IMR-90 (cell line): ENCODE measurements around the gene HSP90B1. TPM values are rescaled to one million over a fixed set of nuclear protein-coding genes. Genes with fewer than 3 reads are reported as not detected.
A peak's percentile ranks its signal among the peaks of the same experiment; 100 is the strongest.

Source experiments
- ATAC-seq: fragments of 200-7000 bp; cut with Tn5 transposase; 2 replicates; pipeline ENCODE4 v1.9.1; 2020; ENCODE audit warnings: low read depth, mild to moderate bottlenecking, moderate library complexity
- BruUV-seq: library from RNA; stranded (reverse); fragments of 400-500 nt; replicated peaks from 2 replicates; lab custom pipeline; 2021; lab: Mats Ljungman, UMichigan
- CTCF ChIA-PET: fragments of 300-600 bp; formaldehyde crosslinking; extraction: SDS; loops from one replicate; lab custom pipeline; 2021; ENCODE audit warnings: antibody characterized with exemption; lab: Yijun Ruan, JAX
- POLR2A ChIA-PET: fragments of 300-600 bp; sonication (Branson Sonifier 250); formaldehyde crosslinking; loops from one replicate; lab custom pipeline; 2022; ENCODE audit warnings: antibody characterized with exemption; ENCODE audit not compliant: unreplicated experiment; lab: Charles Lee
- DNase-seq: peaks from one replicate; pipeline ENCODE4 v3.0.0; 2013
- H2AFZ ChIP-seq: replicated peaks from 2 replicates; pipeline ENCODE3; 2013; ENCODE audit warnings: low read length, mild to moderate bottlenecking; ENCODE audit not compliant: poor library complexity
- H2AK5ac ChIP-seq: 2 replicates; pipeline ENCODE4 v1.6.1; 2013; ENCODE audit warnings: low read depth, low read length, inconsistent platforms
- H2AK9ac ChIP-seq: replicated peaks from 2 replicates; pipeline ENCODE3; 2013; ENCODE audit warnings: mild to moderate bottlenecking, low read depth, low read length, moderate library complexity; ENCODE audit not compliant: poor library complexity
- H2BK120ac ChIP-seq: 2 replicates; pipeline ENCODE4 v1.6.1; 2013; ENCODE audit warnings: low read depth, low read length, inconsistent platforms
- H2BK15ac ChIP-seq: 3 replicates; pipeline ENCODE4 v1.6.1; 2013; ENCODE audit warnings: low read depth, low read length, inconsistent platforms
- H2BK20ac ChIP-seq: 2 replicates; pipeline ENCODE4 v1.6.1; 2013; ENCODE audit warnings: low read depth, mild to moderate bottlenecking, inconsistent platforms, low read length, moderate library complexity
- H2BK5ac ChIP-seq: 2 replicates; pipeline ENCODE4 v1.6.1; 2013; ENCODE audit warnings: mild to moderate bottlenecking, low read depth, low read length, inconsistent platforms; ENCODE audit not compliant: poor library complexity, severe bottlenecking
- H3K14ac ChIP-seq: replicated peaks from 2 replicates; pipeline ENCODE4 v1.6.1; 2013; ENCODE audit warnings: low read depth, low read length, inconsistent platforms
- H3K18ac ChIP-seq: 2 replicates; pipeline ENCODE4 v1.6.1; 2013; ENCODE audit warnings: low read depth, low read length, control low read depth
- H3K23ac ChIP-seq: 2 replicates; pipeline ENCODE4 v1.6.1; 2013; ENCODE audit warnings: low read depth, low read length, inconsistent platforms
- H3K27ac ChIP-seq: 2 replicates; pipeline ENCODE4 v1.5.1; 2013; ENCODE audit warnings: mild to moderate bottlenecking, control low read depth, low read length; ENCODE audit not compliant: insufficient read depth
- H3K27me3 ChIP-seq: 2 replicates; pipeline ENCODE4 v1.6.1; 2013; ENCODE audit warnings: low read length; ENCODE audit not compliant: control insufficient read depth, insufficient read depth
- H3K36me3 ChIP-seq: 2 replicates; pipeline ENCODE4 v1.6.1; 2013; ENCODE audit warnings: low read length, mixed read lengths; ENCODE audit not compliant: control insufficient read depth, insufficient read depth
- H3K4ac ChIP-seq: 2 replicates; pipeline ENCODE4 v1.6.1; 2013; ENCODE audit warnings: low read depth, low read length, inconsistent platforms
- H3K4me1 ChIP-seq: 2 replicates; pipeline ENCODE4 v1.6.1; 2013; ENCODE audit warnings: low read length, mixed read lengths; ENCODE audit not compliant: control insufficient read depth, insufficient read depth
- H3K4me2 ChIP-seq: 2 replicates; pipeline ENCODE4 v1.6.1; 2013; ENCODE audit warnings: low read depth, mild to moderate bottlenecking, control low read depth, low read length, moderate library complexity
- H3K4me3 ChIP-seq: 2 replicates; pipeline ENCODE4 v1.5.1; 2013; ENCODE audit warnings: low read depth, mild to moderate bottlenecking, control low read depth, low read length, moderate library complexity; ENCODE audit not compliant: insufficient read depth
- H3K56ac ChIP-seq: 2 replicates; pipeline ENCODE4 v1.6.1; 2013; ENCODE audit warnings: low read length, inconsistent platforms; ENCODE audit not compliant: insufficient read depth; ENCODE audit errors: extremely low read depth
- H3K79me1 ChIP-seq, 2 experiments: 2 replicates each; pipeline ENCODE4 v1.6.1; 2013; ENCODE audit warnings: low read length in 2 of 2, inconsistent platforms in 1 of 2, low read depth in 1 of 2
- H3K9ac ChIP-seq: 2 replicates; pipeline ENCODE4 v1.6.1; 2013; ENCODE audit warnings: low read depth, low read length, control low read depth
- H3K9me1 ChIP-seq: 2 replicates; pipeline ENCODE4 v1.6.1; 2013; ENCODE audit warnings: low read length, inconsistent platforms; ENCODE audit not compliant: insufficient read depth
- H3K9me3 ChIP-seq: 2 replicates; pipeline ENCODE4 v1.6.1; 2013; ENCODE audit warnings: low read length; ENCODE audit not compliant: control insufficient read depth, insufficient read depth
- H4K20me1 ChIP-seq: 2 replicates; pipeline ENCODE4 v1.6.1; 2013; ENCODE audit warnings: low read length, inconsistent platforms; ENCODE audit not compliant: insufficient read depth
- H4K5ac ChIP-seq: 2 replicates; pipeline ENCODE4 v1.6.1; 2013; ENCODE audit warnings: mild to moderate bottlenecking, low read depth, low read length, control low read depth
- H4K8ac ChIP-seq, 2 experiments: 2 replicates each; pipeline ENCODE4 v1.6.1; 2013; ENCODE audit warnings: low read depth in 2 of 2, low read length in 2 of 2, control low read depth in 1 of 2, inconsistent platforms in 1 of 2
- H4K91ac ChIP-seq: 2 replicates; pipeline ENCODE4 v1.6.1; 2013; ENCODE audit warnings: low read depth, low read length, inconsistent platforms; ENCODE audit not compliant: insufficient read depth
- BHLHE40 ChIP-seq: fragments of 150-350 bp; IDR thresholded peaks from 2 replicates; pipeline ENCODE4 v1.6.1; 2016; ENCODE audit warnings: mild to moderate bottlenecking, low read depth, low read length
- FOS ChIP-seq: fragments of 150-350 bp; IDR thresholded peaks from 2 replicates; pipeline ENCODE4 v1.6.1; 2016; ENCODE audit warnings: low read depth, low read length
- MAZ ChIP-seq: IDR thresholded peaks from 2 replicates; pipeline ENCODE4 v1.6.1; 2012; ENCODE audit warnings: low read depth, mild to moderate bottlenecking, low read length, improper control_type of control experiment, moderate library complexity, borderline replicate concordance
- RFX5 ChIP-seq: IDR thresholded peaks from 2 replicates; pipeline ENCODE4 v1.8.0; 2012; ENCODE audit warnings: low read depth, mild to moderate bottlenecking, low read length, moderate library complexity
- WGBS, 2 experiments: methylation state at CpG; one replicate each; pipeline versions ENCODE4 v1.1.5 to v1.1.7; 2013; ENCODE audit warnings: missing lambda C conversion rate in 2 of 2; ENCODE audit not compliant: insufficient read length in 1 of 2; ENCODE audit errors: extremely low coverage in 2 of 2; 5-methylcytosine and 5-hydroxymethylcytosine counted together
- dilution Hi-C: fragments of 300-500 bp; cut with HindIII; formaldehyde crosslinking; loops from one replicate; pipeline ENCODE4 v1.14.3; 2018; ENCODE audit warnings: low sequenced_read_pairs; ENCODE audit not compliant: unreplicated experiment
- in situ Hi-C: fragments of 300-500 bp; cut with MboI; formaldehyde crosslinking; loops from 3 replicates; pipeline ENCODE4 v1.14.3; 2019; ENCODE audit warnings: low sequenced_read_pairs, inconsistent platforms, mixed read lengths
- intact Hi-C: fragments of 100-400 bp; cut with micrococcal nuclease; formaldehyde crosslinking; loops from 2 replicates; pipeline ENCODE4 v1.10.0; 2022
- polyA plus RNA-seq, 3 experiments: library from polyadenylated mRNA; depleted of rRNA; stranded (reverse); fragments of >200 nt; gene quantifications; 2 replicates each; pipeline ENCODE4 v1.2.3, GENCODE V29; 2012; ENCODE audit warnings: low replicate concordance in 1 of 3
- total RNA-seq: library from RNA; depleted of rRNA; stranded (reverse); fragments of >200 nt; gene quantifications from 2 replicates; pipeline ENCODE4 v1.2.3, GENCODE V29; 2012

HSP90B1 gene
- total and polyA plus RNA-seq, 2 of the 4 experiments (the other 2 are of a cell fraction): 398 to 765 TPM

- Histone ChIP-seq H4K20me1 (peaks cover 25% of the 10 kb centered on the region), H3K79me1 (peaks cover 3 to 20% of the 10 kb centered on the region in 2 experiments; a peak in 3 of 4 replicates), H3K18ac (no peak overlapping the region), H2BK5ac (peak overlapping the region; percentile 92), H3K14ac (peak overlapping the region; percentile 95), H2BK120ac (peak overlapping the region; percentile 92; the same call in 1 of the 2 replicates), H3K36me3 (no peaks in the 10 kb centered on the region; the same call in 1 of the 2 replicates), H4K5ac (peak overlapping the region; percentile 95), H2AFZ (peak overlapping the region; percentile 93), H3K9me1 (peaks cover 3% of the 10 kb centered on the region; the same call in 1 of the 2 replicates), H3K9ac (peak overlapping the region; percentile 94), H2AK9ac (peak overlapping the region; percentile 97), H2BK20ac (no peak overlapping the region), H3K9me3 (no peaks in the 10 kb centered on the region), H3K4ac (peak overlapping the region; percentile 97), H3K4me3 (peak overlapping the region; percentile 51; the same call in 1 of the 2 replicates), H2AK5ac (no peak overlapping the region; the same call in 1 of the 2 replicates), H3K4me2 (peak overlapping the region; percentile 90), H4K91ac (peak overlapping the region; percentile 42; the same call in 1 of the 2 replicates), H3K27ac (peak overlapping the region; percentile 92; the same call in 1 of the 2 replicates), H3K56ac (peak overlapping the region; percentile 94), H2BK15ac (peak overlapping the region; percentile 51; the same call in 1 of the 3 replicates), H3K27me3 (no peaks in the 10 kb centered on the region), H3K23ac (peak overlapping the region; percentile 95; the same call in 1 of the 2 replicates), H3K4me1 (peaks cover 5% of the 10 kb centered on the region), H4K8ac (peak overlapping the region; percentile 89 to 99)
- TF ChIP-seq FOS (no peak), MAZ (no peak), RFX5 (no peak), BHLHE40 (peak; percentile 38; the same call in 1 of the 2 replicates)
- dilution Hi-C loops: no loop called here
- ChIA-PET CTCF (no interaction called here), POLR2A (interaction anchor here (0.7 kb wide), 1 partner anchor 20 kb away, joined by 3 read pairs; no protein-coding TSS in a partner anchor)
- no TSS peak for BruUV-seq
- 14% methylated on average over 6 of the region's 12 CpGs; no CpG with 5 or more reads in 1 of the 2 experiments for WGBS, 2 experiments
- in situ Hi-C loops: no loop called here
- ATAC-seq (no peak), DNase-seq (no peak)
- intact Hi-C loops: loop anchor here (2.0 kb wide), 1 partner anchor 20 kb away; no protein-coding TSS in a partner anchor
These were observed 1.5 kb upstream of the HSP90B1 start for GRCh38 chr12:103928682-103929045.
